CD4-positive, alpha-beta T cell treated with Interleukin-1 beta for 1 hour (primary cell): ENCODE data around the gene NHERF2.
A peak's percentile ranks its signal among the peaks of the same experiment; 100 is the strongest.
"Not testable (repeated sequence)": the region's sequence is repeated elsewhere in the genome, so short reads cannot be mapped to it uniquely, and the experiment has no call there.

ENCODE experiments used
- DNase-seq, 2 donors: peaks; one replicate each; pipeline ENCODE4 v3.0.0-alpha.2; 2020 to 2022

NHERF2 gene

DNA sequence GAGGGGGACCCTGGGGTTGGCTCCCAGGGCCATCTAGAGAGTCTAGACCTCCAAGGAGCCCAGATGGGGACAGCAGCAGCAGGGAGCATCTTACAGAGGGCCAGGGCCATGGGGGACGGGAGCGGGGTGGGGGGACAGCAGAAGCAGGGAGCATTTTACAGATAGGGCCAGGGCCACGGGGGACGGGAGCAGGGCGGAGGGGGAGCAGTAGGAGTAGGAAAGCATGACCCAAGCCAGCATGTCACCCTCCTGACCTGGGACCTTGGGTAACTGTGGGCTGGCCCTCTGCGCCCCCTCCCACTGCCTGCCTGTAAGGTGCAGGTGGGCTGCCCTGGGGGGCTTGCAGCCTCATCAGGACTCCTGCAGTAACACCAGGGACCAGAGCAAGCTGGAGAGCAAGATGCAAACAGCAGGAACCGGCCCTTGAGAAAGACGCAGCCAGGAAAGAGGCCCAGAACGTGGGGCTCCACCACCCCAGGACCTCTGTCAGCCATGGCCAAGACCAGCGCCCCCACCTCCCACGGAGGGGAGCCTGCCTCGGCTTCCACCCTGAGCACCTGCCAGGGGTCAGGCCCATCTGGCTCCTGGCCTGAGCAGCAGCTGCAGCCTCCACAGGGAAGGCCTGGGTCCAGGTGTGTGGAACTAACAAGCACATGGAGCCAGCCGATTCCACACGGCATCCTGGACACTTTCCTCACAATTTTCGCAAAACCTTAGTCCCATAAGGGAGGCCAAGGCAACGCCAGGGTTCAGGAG lies 19.4 kb upstream of the NHERF2 start:
- DNase-seq, result no peak

DNA sequence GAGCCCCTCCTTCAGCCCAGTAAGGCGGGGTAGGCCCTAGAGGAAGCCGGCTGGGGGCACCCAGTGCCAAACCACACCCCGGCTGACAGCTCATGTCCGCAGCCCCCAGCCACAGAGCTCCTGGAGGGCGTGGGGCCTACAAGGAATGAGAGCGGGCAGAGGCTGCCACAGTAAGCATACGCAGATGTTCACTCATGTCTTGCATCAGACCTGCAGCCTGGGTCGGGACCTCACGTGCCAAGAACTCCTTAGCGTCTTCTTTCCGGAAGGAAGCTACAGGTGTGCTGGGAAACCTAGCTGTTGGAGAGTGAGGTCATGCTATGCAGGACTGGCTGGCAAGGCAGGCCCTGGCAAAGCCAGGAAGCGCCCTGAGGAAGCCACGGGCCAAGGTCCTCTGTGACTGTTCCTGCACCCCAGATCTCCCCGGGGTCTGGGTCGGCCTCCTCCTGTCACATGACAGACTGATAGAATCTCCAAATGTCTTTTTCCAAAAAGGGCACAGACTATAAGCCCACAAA lies 18.6 kb upstream of the NHERF2 start:
- no peak for DNase-seq

DNA sequence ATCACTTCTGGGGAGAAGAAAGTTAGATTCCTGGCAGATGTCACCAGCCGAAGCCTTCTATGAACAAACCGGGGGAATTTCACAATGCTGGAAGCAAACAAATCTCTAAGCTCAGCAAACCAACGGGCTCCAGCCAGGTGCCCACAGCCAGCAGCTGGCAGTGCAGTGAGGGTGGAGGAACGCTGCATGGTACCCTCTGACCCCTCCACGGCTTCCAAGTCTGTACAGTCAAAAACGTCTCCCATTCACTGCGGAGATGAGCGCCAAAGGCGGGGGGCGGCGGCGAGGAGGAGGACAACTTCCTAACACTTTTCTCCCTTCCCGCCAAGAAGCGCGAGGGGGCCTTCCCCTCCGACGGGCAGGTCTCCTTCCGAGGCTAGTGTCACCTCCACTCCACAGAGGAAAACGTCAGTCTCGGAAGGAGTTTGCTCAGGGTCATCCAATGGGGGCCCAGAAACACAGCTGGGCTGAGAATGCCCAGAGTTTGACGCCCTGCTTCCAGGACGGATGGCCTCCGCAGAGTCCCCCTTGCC lies 18.0 kb upstream of the NHERF2 start:
- no peak for DNase-seq

DNA sequence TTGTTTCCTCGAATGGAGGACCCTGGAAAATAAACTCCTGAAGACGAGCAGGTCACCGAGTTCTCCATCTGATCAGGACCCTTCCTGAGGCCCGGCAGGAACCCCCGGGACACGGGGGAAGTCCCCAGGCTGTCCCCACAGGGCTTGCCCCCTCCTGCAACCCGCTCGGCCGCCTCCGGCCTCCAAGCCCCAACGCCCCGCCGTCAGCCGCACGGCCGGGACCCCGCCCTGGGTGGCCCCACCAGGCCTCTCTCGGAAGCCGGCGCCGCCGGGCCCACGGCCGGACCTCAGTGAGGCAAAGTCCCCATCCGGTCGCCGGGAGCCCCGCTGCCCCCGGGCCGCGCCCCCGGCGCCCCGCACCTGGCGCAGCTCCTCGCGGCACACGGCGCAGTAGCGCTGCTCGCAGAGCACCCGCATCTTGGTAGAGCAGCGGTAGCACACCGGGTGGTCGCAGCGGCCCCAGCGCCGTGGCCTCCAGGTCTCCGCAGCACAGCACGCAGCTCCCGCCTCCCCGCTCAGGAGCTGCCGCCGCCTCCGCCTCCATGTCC lies 17.5 kb upstream of the NHERF2 start:
- DNase-seq, result no peak

DNA sequence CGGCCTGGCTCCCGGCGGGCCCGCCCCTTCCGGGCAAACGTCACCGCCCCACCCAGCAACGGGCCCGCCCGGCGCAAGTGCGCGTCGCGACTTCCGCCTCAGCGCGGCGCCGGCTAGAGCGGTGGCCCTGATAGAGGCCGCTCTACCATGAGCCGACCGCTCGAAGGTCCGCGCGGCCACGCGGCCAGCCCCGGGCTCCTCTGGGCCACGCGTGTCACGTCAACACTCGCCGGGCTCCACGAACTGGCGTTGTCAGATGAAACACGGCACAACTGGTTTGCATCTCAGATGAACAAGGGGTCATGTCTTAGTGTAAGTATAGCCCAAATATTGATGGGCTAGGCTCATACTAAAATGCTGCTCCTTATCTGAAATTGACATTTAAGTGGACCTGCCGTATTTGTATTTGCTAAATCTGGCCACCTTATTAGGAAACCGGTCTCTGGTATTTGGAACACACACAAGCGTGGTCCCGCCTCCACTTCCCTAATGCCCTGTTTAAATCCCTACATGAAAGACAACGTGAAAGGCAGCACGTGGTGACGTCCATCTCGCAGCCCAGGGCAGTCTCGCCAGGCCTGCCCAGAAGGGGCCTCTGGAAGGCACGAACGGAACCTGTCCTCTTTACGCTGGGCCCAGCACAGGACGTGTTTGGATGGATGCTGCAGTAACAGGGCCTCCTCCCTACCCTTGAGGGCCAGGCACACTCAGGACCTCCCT lies 16.8 kb upstream of the NHERF2 start, which contains the start of gene ZNF598:
ZNF598 (minus strand) TSS at position 31 of the 720 bp plus-strand sequence.
- DNase-seq, result peak; percentile 83 to 86

DNA sequence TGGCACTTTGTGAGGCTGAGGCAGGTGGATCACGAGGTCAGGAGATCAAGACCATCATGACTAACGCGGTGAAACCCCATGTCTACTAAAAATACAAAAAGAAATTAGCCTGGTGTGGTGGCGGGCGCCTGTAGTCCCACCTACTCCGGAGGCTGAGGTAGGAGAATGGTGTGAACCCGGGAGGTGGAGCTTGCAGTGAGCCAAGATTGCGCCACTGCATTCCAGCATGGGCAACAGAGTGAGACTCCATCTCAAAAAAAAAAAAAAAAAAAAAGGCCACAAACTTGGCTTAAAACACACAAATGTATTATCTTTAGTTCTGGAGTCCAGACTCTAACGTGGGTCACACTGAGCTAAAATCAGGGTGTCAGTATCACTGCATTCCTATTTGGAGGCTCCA lies 15.0 kb upstream of the NHERF2 start:
- DNase-seq, result not testable (repeated sequence)

DNA sequence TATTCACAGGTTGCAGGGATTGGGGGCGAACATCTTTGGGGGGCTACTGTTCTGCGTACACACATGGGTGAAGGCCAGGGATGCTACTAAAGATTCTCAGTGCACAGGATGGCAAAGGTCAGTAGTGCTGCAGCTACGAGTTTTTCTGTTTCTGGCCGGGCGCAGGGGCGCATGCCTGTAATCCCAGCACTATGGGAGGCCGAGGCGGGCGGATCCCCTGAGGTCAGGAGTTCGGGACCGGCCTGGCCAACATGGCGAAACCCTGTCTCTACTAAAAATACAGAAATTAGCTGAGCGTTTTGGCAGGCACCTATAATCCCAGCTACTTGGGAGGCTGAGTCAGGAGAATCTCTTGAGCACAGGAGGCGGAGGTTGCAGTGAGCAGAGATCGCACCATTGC lies 13.2 kb upstream of the NHERF2 start:
- DNase-seq, result no peak

DNA sequence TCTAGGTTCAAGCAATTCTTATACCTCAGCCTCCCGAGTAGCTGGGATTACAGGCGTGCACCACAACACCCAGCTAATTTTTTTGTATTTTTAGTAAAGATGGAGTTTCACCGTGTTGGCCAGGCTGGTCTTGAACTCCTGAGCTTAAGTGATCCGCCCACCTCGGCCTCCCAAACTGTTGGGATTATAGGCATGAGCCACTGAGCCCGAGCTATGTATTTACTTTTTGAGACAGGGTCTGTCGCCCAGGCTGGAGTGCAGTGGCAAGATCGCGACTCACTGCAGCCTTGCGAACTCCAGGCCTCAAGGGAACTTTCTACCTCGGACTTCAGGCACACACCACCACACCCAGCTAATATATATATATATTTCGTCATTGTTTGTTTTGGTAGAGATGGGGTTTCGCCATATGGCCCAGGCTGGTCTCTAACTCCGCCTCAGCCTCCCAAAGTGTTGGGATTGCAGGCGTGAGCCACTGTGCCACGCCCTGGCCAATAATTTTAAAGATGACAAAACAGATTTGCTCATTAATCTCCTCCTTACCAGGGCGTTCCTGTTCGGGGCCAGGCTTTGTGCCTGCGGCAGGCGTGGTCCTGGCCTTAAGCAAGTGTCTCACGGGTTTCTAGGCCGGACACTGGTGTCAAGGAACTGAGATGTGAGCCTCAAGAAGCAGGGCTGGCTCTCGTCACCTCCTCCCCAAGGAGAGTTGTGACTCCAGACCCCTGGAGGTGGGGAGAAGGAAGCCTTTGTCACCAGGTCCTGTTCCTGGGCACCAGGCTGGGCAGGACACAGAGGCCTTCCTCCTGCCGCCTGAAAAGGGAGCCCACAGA lies 11.4 kb upstream of the NHERF2 start:
- peak in 1 of 2 donors; percentile 58 for DNase-seq

DNA sequence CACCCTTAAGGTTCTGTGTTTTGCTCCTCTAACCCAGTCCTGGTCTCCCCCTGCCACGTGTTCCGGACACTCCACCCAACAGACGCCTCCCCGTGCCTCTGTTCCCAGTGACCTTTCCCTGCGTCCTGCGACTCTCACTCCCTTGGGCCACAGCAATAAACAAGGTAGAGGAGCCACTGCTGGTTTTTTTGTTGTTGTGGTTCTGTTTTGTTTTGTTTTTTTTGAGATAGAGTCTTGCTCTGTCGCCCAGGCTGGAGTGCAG lies 10.8 kb upstream of the NHERF2 start:
- no peak for DNase-seq

DNA sequence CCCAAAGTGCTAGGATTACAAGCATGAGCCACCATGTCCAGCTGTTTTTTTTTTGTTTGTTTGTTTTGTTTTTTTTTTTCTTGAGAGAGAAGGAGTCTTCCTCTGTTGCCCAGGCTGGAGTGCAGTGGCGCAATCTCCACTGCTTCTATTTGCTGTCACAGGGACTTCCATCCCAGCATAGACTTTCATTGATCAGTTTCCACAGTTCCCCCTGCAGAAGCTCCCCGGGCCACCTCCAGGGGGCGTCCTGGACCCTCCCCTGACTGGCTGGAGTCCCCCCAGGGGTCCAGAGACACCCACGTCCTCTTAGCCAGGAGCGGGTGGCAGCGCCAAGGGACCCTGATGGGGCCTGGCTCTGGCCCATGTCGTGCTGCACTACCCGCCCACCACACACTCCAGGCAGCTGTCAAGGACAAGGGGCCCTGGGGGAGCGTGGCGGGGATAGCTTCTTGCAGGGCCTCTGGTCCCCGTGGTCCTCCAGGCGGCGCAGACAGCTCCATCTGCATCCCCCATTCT lies 10.2 kb upstream of the NHERF2 start:
- no peak for DNase-seq

DNA sequence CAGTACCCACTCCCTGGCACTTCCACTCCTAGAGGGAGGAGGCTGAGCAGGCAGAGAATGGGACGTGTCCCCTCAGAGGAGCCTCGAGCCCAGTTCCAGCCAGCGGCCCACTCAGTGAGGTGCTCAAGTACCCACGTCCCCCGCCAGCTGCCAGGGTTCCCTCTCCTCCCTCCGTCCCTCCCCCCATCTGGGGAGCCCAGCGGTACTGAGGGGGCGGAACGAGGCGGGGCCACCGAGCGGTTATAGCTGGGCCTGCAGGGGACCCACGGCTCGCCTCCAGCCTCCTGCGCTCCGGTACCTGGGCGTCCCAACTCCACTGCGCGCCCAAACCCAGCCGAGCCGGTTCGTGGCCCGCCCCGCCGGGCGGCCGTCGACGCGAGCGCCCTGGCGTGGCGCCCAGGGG lies 7.2 kb upstream of the NHERF2 start, which contains the start of gene NPW:
NPW (plus strand) TSS at position 268 of the 403 bp plus-strand sequence.
- peak in 1 of 2 donors; percentile 24 for DNase-seq

DNA sequence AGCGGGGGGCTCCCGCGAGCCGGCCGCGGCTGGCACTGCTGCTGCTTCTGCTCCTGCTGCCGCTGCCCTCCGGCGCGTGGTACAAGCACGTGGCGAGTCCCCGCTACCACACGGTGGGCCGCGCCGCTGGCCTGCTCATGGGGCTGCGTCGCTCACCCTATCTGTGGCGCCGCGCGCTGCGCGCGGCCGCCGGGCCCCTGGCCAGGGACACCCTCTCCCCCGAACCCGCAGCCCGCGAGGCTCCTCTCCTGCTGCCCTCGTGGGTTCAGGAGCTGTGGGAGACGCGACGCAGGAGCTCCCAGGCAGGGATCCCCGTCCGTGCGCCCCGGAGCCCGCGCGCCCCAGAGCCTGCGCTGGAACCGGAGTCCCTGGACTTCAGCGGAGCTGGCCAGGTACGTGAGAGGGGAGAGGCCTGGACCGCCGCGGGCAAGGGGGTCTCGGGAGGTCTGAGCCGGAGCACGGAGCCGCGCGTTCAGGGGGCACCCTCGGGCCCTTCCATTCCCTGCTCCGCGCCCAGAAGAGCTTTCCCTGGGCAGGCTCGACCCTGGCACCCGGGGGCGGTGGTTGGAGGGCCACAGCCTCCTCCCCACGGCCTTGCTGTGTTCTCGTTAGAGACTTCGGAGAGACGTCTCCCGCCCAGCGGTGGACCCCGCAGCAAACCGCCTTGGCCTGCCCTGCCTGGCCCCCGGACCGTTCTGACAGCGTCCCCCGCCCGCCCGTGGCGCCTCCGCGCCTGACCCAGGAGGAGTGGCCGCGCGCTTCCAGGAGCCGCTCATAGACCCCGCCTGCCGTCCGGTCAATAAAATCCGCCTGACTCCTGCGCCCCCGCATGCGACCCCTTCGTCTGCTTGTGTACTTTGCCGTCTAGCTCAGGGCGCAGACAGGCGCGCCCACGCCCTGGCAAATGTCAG lies 6.5 kb upstream of the NHERF2 start:
- no peak for DNase-seq

DNA sequence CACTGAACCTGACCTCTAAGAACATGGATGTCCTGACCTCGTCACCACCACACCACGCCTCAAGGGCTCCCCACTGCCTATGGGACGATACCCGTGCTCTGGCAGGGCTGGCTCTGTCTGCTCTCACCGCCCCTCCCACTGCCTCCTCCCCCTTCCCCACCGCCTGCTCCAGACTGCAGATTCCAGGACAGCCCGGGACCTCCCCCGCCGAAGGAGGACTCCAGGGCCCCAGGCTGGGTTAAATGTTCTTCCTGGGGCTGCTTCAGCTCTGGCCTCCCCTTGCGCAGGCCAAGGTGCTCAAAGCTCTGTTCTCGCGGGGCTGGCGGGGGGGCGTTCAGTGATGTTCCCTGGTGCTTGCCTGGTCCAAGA lies 4.0 kb upstream of the NHERF2 start:
- DNase-seq, result no peak

DNA sequence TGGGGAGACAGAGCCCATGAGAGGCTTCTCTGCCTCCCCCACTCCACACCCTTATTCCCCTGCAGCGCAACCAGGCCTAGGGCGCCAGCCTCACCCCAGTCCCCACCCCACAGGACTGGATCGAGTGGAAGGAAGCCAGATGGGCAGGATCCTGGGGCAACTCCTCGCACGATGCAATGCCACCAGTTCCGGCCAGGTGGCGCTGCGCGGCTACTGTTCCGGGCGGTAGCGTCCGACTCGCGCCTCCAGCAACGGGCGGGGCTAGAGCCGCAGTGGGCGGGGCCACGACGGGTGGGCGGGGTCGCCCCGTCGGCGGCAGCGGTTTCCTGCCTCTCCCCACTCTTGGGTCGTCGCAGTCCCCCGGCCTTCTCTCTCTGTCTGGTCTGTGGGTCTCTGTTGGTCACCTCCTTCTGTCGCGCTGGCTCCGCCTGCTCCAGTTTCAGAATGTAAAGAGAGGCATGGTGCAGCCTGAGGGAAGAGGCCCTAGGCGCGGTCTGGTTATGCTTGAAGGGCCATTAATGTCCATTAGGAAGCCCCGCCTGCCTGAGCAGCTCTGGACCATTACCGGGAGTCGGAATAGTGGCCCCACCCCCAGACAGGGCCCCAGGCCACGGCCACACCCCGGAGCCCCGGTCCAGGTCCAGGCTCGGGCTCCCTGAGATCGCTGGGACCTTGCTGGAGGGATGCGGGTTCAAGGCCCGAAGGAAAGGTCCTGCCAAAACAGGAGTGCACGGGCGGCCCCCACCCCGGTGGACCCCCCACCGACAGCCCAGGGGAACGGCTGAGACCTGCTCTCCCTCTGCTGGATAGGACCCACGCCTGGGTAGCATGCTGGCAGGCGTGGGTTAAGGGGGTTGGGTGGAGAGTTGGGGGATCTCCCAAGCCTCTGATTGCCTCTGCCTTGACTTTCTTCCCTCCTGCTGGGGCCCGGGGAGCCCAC lies 3.3 kb upstream of the NHERF2 start:
- peak; percentile 93 to 96 for DNase-seq

DNA sequence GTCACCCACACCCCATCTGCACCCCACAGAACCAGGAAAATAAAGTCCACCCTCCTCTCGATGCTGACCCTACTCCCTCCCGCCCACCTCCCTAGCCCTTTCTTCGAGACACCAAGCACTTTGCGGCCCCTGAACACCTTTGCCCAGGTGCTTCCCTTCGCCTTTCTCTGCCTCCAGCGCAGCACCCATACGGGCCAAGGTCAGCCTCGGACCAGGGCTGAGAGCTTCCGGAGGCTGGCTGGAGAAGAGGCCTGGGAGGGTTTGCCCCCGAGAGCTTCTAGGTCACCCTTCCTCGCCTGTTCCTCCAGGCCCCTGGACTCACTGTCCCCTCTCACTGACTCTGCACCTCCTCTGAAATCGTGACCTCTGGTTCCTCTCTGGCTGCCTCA lies 2.7 kb upstream of the NHERF2 start:
- DNase-seq, result no peak

DNA sequence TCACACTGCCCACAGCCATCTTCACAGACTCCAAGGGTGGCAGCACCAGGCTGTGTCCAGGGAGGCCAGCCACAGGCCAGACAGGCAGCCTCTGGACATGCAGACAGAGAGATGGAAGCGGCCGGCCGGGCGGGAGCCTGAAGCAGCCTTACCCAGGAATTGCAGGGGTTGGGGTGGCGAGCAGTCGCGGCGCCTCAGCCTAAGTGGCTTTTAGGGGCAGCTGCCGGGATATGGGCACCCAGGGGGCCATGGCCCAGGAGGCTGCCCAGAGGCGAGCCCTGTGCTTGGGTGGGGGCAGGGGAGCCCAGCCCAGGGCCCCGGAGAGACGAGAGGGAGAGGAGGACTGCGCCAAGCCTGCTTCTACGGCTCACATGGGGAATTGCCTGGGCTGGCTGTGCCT lies 1.5 kb upstream of the NHERF2 start:
- no peak for DNase-seq

DNA sequence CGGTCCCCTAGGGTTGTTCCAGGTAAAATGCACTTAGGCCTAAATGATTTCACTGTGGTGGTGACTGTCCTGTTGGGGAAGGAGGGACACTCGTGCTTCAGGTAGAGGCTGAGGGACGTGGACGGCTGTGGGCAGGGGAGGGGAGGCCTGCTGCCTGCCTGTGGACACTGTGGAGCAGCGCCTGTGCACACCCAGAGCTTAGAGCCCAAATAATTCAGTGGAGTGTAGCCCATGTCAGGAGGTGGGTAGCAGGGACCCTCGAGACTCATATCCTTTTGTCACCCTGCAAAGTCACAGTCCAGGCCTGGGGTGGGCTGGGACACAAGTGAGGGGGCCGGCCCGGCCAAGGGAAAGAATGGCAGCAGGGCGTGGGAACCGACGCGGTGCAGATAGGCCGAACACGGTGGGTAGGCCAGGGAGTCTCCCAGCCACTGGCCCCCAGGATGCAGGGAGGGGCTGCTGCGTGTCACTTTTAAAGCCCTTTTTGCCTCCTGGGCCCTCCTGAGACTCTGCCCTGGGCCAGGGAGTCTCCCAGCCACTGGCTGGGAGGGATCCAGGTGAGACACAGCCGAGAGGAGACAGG lies 733 bp upstream of the NHERF2 start:
- no peak for DNase-seq

DNA sequence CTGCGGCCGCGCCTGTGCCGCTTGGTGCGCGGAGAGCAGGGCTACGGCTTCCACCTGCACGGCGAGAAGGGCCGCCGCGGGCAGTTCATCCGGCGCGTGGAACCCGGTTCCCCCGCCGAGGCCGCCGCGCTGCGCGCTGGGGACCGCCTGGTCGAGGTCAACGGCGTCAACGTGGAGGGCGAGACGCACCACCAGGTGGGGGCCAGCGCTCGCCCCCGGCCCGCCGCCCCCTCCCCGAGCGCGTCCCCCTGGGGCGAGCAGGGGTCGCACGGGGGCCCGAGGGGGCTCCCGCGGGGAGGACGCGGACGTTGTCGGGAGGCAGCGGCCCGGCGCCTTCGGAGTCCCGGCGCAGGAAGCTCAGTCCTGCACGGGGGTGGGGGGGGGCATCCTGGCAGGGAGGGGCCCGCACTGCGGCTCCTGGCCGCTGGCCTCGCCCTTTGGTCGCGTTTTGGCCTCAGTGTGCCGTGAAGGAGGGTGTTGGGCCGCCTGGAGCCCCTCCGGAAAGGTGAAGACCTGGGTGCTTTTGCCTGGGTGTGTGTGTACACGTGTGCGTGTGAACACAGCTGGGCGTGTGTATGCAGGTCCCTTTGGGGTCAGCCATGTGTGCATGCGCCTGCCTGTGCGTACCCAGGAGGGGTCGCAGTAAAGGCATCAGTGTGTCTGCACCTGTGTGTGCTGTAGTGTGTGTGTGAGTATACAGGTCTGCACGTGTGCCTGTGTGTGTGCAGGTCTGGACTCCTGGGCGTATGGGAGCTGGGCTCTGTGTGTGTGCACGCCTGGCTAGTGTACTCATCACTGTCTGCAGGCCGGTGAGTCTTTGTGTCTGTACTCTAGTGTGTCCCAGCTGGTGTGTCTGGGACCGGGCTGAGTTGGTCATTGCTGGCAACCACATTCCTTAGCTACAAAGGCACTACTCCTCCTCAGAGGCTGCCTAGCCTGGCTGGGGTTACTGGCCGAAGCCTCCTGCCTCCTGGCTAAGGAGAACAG lies 615 bp downstream of the NHERF2 start:
- no peak for DNase-seq

DNA sequence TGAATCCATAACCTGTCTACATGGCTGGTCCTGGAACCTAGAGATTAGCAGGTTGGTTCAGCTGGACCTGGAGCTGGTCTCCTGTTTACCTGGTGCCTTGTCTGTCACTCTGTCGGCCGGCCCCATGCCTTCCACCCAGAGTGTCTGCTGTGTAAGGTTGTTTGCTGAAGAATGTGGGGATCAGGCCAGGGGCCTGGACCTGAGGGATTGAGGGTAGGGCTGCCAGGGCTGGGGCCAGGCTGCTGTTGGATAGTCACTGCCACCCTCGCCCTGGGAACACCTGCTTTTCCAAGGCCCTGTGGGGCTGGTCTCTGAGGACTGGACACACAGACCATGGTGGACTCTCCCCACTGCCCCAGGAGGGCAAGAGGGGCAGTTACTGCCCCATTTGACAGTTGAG lies 1.4 kb downstream of the NHERF2 start:
- DNase-seq, result no peak
